GM19372 (cell line): Measurements from ENCODE around the gene CSH1.
"Not testable (repeated sequence)": the region's sequence is repeated elsewhere in the genome, so short reads cannot be mapped to it uniquely, and the experiment has no call there.

Experiments used
- ATAC-seq: cut with Tn5 transposase; IDR thresholded peaks from one replicate; pipeline ENCODE4 v1.9.1; 2021; ENCODE audit warnings: mild to moderate bottlenecking, low read depth, moderate library complexity; ENCODE audit not compliant: unreplicated experiment

Gene CSH1

GRCh38 chr17:63907161-63907778 is 10.9 kb upstream of the CSH1 start:
- not testable (repeated sequence) for ATAC-seq

- ATAC-seq: not testable (repeated sequence)
These were observed 8.4 kb upstream of the CSH1 start for GRCh38 chr17:63904796-63905195.

GRCh38 chr17:63903787-63904201 is 7.4 kb upstream of the CSH1 start:
- ATAC-seq: not testable (repeated sequence)

- not testable (repeated sequence) for ATAC-seq
These were observed 5.6 kb upstream of the CSH1 start for GRCh38 chr17:63901971-63902370.

GRCh38 chr17:63898899-63899798 is 2.8 kb upstream of the CSH1 start:
- ATAC-seq: not testable (repeated sequence)

- ATAC-seq: not testable (repeated sequence)
These were observed 1.6 kb downstream of the CSH1 start for GRCh38 chr17:63894821-63895220.

- not testable (repeated sequence) for ATAC-seq
These were observed 2.4 kb downstream of the CSH1 start for GRCh38 chr17:63894021-63894420.

- ATAC-seq: not testable (repeated sequence)
These were observed 3.9 kb downstream of the CSH1 start for GRCh38 chr17:63892316-63893037.

- ATAC-seq: not testable (repeated sequence)
These were observed 7.1 kb downstream of the CSH1 start for GRCh38 chr17:63889026-63889848.

GRCh38 chr17:63885119-63885518 is 11.3 kb downstream of the CSH1 start:
- not testable (repeated sequence) for ATAC-seq

GRCh38 chr17:63882626-63883126 is 13.7 kb downstream of the CSH1 start:
- not testable (repeated sequence) for ATAC-seq

GRCh38 chr17:63881935-63882601 is 14.3 kb downstream of the CSH1 start, which contains the start of gene GH2:
Gene GH2 (minus strand): TSS chr17:63881944. CDS start chr17:63881801, 143 bp downstream.
- ATAC-seq: no peak

- ATAC-seq: not testable (repeated sequence)
These were observed 15.0 kb downstream of the CSH1 start for GRCh38 chr17:63881337-63881736.

- ATAC-seq: no peak
These were observed 15.7 kb downstream of the CSH1 start for GRCh38 chr17:63880706-63881105.

GRCh38 chr17:63878413-63878812 is 18.0 kb downstream of the CSH1 start:
- ATAC-seq: not testable (repeated sequence)

GRCh38 chr17:63874693-63875092 is 21.7 kb downstream of the CSH1 start:
- not testable (repeated sequence) for ATAC-seq

GRCh38 chr17:63874061-63874626 is 22.2 kb downstream of the CSH1 start:
- ATAC-seq: not testable (repeated sequence)

GRCh38 chr17:63873577-63873976 is 22.8 kb downstream of the CSH1 start, which contains the start of gene CSH2:
Gene CSH2 (minus strand): TSS chr17:63873677. CDS start chr17:63873614, 63 bp downstream.
- not testable (repeated sequence) for ATAC-seq
